ENCODE data around the gene EBLN1. TPM values are rescaled to one million over a fixed set of nuclear protein-coding genes. Genes with fewer than 3 reads are reported as not detected.

The EBLN1 gene
- total and polyA plus RNA-seq, 2 of the 8 experiments (the other 6 are each of a cell fraction or from before 2014, with no cell fraction given) = not detected

GRCh38 chr10:22159180-22159579 is 58.6 kb downstream of the EBLN1 start:
- no peaks in the 10 kb centered on the region for H3K79me1 ChIP-seq (ENCODE audit: low read depth, low read length)
- H3K18ac ChIP-seq (ENCODE audit: extremely low read depth, low read length) = no peak overlapping the region
- H3K4me1 ChIP-seq (replicated peaks in 1 of 4; ENCODE audit: control insufficient read depth in 3 of 4, insufficient read depth in 4 of 4, low read length in 3 of 4) = no peaks in the 10 kb centered on the region; a peak in 1 of 7 replicates
- no peaks in the 10 kb centered on the region for H4K20me1 ChIP-seq (replicated peaks in 1 of 2; ENCODE audit: control insufficient read depth in 1 of 2, insufficient read depth in 2 of 2, low read length in 2 of 2)
- H2BK120ac ChIP-seq (replicated peaks; ENCODE audit: low read depth, low read length) = no peak overlapping the region
- H2BK15ac ChIP-seq (ENCODE audit: low read length) = no peak overlapping the region
- FAIRE-seq (no peak), DNase-seq (ENCODE audit: low read depth in 1 of 2, low spot score in 2 of 2) (no peak)
- H2BK20ac ChIP-seq (ENCODE audit: low read length) = no peak overlapping the region
- H3K23ac ChIP-seq (ENCODE audit: insufficient read length) = no peak overlapping the region
- no peak overlapping the region for H3K27ac ChIP-seq (ENCODE audit: low read depth, low read length)
- no peak overlapping the region for H4K8ac ChIP-seq (ENCODE audit: extremely low read depth, insufficient read depth, low read length)
- H3K14ac ChIP-seq (ENCODE audit: insufficient read length) = no peak overlapping the region
- H3K79me2 ChIP-seq (ENCODE audit: control insufficient read depth in 1 of 2, insufficient read depth in 2 of 2, low read length in 2 of 2) = no peaks in the 10 kb centered on the region
- no peak overlapping the region for H3K56ac ChIP-seq (replicated peaks; ENCODE audit: insufficient read length, low read depth, low read length)
- WGBS, 2 experiments (ENCODE audit: extremely low coverage in 1 of 2, insufficient coverage in 1 of 2, insufficient read length in 1 of 2, insufficient replicate concordance in 2 of 2, low coverage in 1 of 2, low lambda C conversion rate in 2 of 2, missing lambda C conversion rate in 1 of 2) = 84% methylated on average over 3 of the region's 3 CpGs; no CpG with 5 or more reads in 1 of the 2 experiments
- H3K4me2 ChIP-seq (ENCODE audit: insufficient read depth in 1 of 2, low read depth in 2 of 2, low read length in 2 of 2) = no peak overlapping the region
- POLR2A ChIA-PET (ENCODE audit: partially characterized antibody) = no interaction called here
- no peaks in the 10 kb centered on the region for H3K36me3 ChIP-seq (ENCODE audit: control insufficient read depth in 2 of 4, insufficient read depth in 4 of 4, low read length in 3 of 4)
- H3K23me2 ChIP-seq (ENCODE audit: low read depth, low read length) = no peaks in the 10 kb centered on the region
- no peak overlapping the region for H2BK5ac ChIP-seq (ENCODE audit: low read depth, low read length)
- H2AFZ ChIP-seq (ENCODE audit: low read length) = no peak overlapping the region
- H2AK5ac ChIP-seq (ENCODE audit: low read depth, low read length) = no peak overlapping the region
- H3K27me3 ChIP-seq (replicated peaks in 1 of 4; ENCODE audit: control insufficient read depth in 3 of 4, extremely low read depth in 1 of 4, insufficient read depth in 3 of 4, low read length in 3 of 4) = no peaks in the 10 kb centered on the region
- H3K4ac ChIP-seq (replicated peaks; ENCODE audit: insufficient read length, low read depth, low read length) = no peak overlapping the region
- H3K9ac ChIP-seq (replicated peaks in 1 of 4; ENCODE audit: extremely low read depth in 1 of 4, low read depth in 3 of 4, low read length in 3 of 4) = no peak overlapping the region
- H4K5ac ChIP-seq (ENCODE audit: insufficient read length, low read depth, low read length) = no peak overlapping the region
- no peak overlapping the region for H2BK12ac ChIP-seq (ENCODE audit: low read depth, low read length)
- no peak overlapping the region for H3K4me3 ChIP-seq (ENCODE audit: extremely low read depth in 1 of 4, insufficient read depth in 2 of 4, low read depth in 3 of 4, low read length in 4 of 4)
- H4K91ac ChIP-seq (replicated peaks; ENCODE audit: insufficient read length, low read length) = no peak overlapping the region
- TF ChIP-seq TEAD4 (IDR thresholded peaks at IDR 0.05; ENCODE audit: low read depth, low read length) = no peak
- no peak for TF ChIP-seq TBP (IDR thresholded peaks at IDR 0.05; ENCODE audit: low read depth, low read length)
- no peak for TF ChIP-seq RNF2 (IDR thresholded peaks at IDR 0.05; ENCODE audit: borderline replicate concordance, low read depth, low read length, missing control alignments, poor library complexity, severe bottlenecking)
- no peak for TF ChIP-seq KDM4A (IDR thresholded peaks at IDR 0.05; ENCODE audit: low read depth, low read length, severe bottlenecking)
- TF ChIP-seq RXRA (IDR thresholded peaks at IDR 0.05; ENCODE audit: insufficient read depth, low read depth, low read length) = no peak
- TF ChIP-seq CREB1 (IDR thresholded peaks at IDR 0.05) = no peak
- H3K9me3 ChIP-seq (ENCODE audit: insufficient read depth in 2 of 2, low read depth in 1 of 2, low read length in 1 of 2) = no peaks in the 10 kb centered on the region
- CTCF ChIA-PET (ENCODE audit: partially characterized antibody) = interaction anchor here (1.1 kb wide), 1 partner anchor 55 kb away, joined by 6 read pairs; no protein-coding TSS in a partner anchor

Measured in H1 (cell line).